ENCODE measurements around the gene SRM. TPM values are rescaled to one million over a fixed set of nuclear protein-coding genes. Genes with fewer than 3 reads are reported as not detected.

SRM gene
- total RNA-seq, 1 experiment from 2014 or later, result 249 TPM

- Histone ChIP-seq H3K27me3 (ENCODE audit: control insufficient read depth, insufficient read depth, low read length) (no peaks in the 10 kb centered on the region), H3K9me3 (ENCODE audit: control insufficient read depth, insufficient read depth, low read depth, low read length) (no peaks in the 10 kb centered on the region), H3K27ac (ENCODE audit: low read length) (no peak overlapping the region), H3K4me1 (ENCODE audit: control insufficient read depth, insufficient read depth, low read length) (peaks cover 15% of the 10 kb centered on the region), H3K36me3 (ENCODE audit: control insufficient read depth, insufficient read depth, low read length) (peaks cover 5% of the 10 kb centered on the region), H3K4me3 (ENCODE audit: low read depth in 2 of 2, low read length in 2 of 2) (no peak overlapping the region)
- ChIA-PET CTCF (no interaction called here), POLR2A (interaction anchor here (0.6 to 0.7 kb wide), 2 partner anchors 561 to 1046 kb away, joined by 6 to 7 read pairs; no protein-coding TSS in a partner anchor)
- ATAC-seq, result no peak
- DNase-seq (ENCODE audit: low read depth, low spot score), result no peak
- BruUV-seq (replicated peaks), result no TSS peak
- in situ Hi-C loops (cut with HindIII; ENCODE audit: low pct_unique_long_range_greater_than_20kb, low sequenced_read_pairs) (no loop called here), intact Hi-C loops (cut with micrococcal nuclease; ENCODE audit: unreplicated experiment) (no loop called here)
- TF ChIP-seq CTCF (IDR thresholded peaks at IDR 0.05), result no peak
- no peak for TF ChIP-seq TCF7L2 (IDR thresholded peaks at IDR 0.05; ENCODE audit: low read depth, low read length)
- TF ChIP-seq REST (IDR thresholded peaks at IDR 0.05; ENCODE audit: insufficient read depth in 1 of 2, low read depth in 2 of 2, low read length in 1 of 2), result no peak
- no peak for TF ChIP-seq POLR2AphosphoS5 (IDR thresholded peaks at IDR 0.05; ENCODE audit: low read depth, low read length)
- TF ChIP-seq SIN3A (IDR thresholded peaks at IDR 0.05; ENCODE audit: borderline replicate concordance, insufficient read depth, low read depth, low read length), result no peak
These were observed 4.1 kb downstream of the SRM start for GRCh38 chr1:11055676-11056075.

GRCh38 chr1:11054666-11055065 lies 5.2 kb downstream of the SRM start:
- DNase-seq (ENCODE audit: low read depth, low spot score) (no peak), ATAC-seq (no peak)
- no peaks in the 10 kb centered on the region for H3K9me3 ChIP-seq (ENCODE audit: control insufficient read depth, insufficient read depth, low read depth, low read length)
- intact Hi-C loops (cut with micrococcal nuclease; ENCODE audit: unreplicated experiment) (no loop called here), in situ Hi-C loops (cut with HindIII; ENCODE audit: low pct_unique_long_range_greater_than_20kb, low sequenced_read_pairs) (no loop called here)
- ChIA-PET CTCF (interaction anchor here (0.6 to 1.2 kb wide), 2 partner anchors 17 to 560 kb away, joined by 3 to 8 read pairs; no protein-coding TSS in a partner anchor), POLR2A (no interaction called here)
- no peak overlapping the region for H3K4me3 ChIP-seq (ENCODE audit: low read depth in 2 of 2, low read length in 2 of 2)
- H3K4me1 ChIP-seq (ENCODE audit: control insufficient read depth, insufficient read depth, low read length), result peaks cover 14% of the 10 kb centered on the region
- no peak overlapping the region for H3K27ac ChIP-seq (ENCODE audit: low read length)
- H3K36me3 ChIP-seq (ENCODE audit: control insufficient read depth, insufficient read depth, low read length), result peaks cover 5% of the 10 kb centered on the region
- TF ChIP-seq TCF7L2 (IDR thresholded peaks at IDR 0.05; ENCODE audit: low read depth, low read length) (no peak), CTCF (IDR thresholded peaks at IDR 0.05) (no peak), SIN3A (IDR thresholded peaks at IDR 0.05; ENCODE audit: borderline replicate concordance, insufficient read depth, low read depth, low read length) (no peak), POLR2AphosphoS5 (IDR thresholded peaks at IDR 0.05; ENCODE audit: low read depth, low read length) (no peak), REST (IDR thresholded peaks at IDR 0.05; ENCODE audit: insufficient read depth in 1 of 2, low read depth in 2 of 2, low read length in 1 of 2) (no peak)
- TSS peak; percentile 41 for BruUV-seq (replicated peaks)
- no peaks in the 10 kb centered on the region for H3K27me3 ChIP-seq (ENCODE audit: control insufficient read depth, insufficient read depth, low read length)
